Activated T-cell treated with anti-CD3 and anti-CD28 coated beads, Interleukin-2, amount 50 U/mL, for 4 hours (primary cell): ENCODE measurements around the gene REEP3. TPM values are rescaled to one million over a fixed set of nuclear protein-coding genes. Genes with fewer than 3 reads are reported as not detected.

Experiments used
- ATAC-seq, 2 donors: fragments of 200-7000 bp; cut with Tn5 transposase; one replicate each; pipeline ENCODE4 v1.10.0; 2021
- DNase-seq: peaks from one replicate; pipeline ENCODE4 v3.0.0-alpha.2; 2020
- H3K27me3 Mint-ChIP-seq: one replicate; pipeline ENCODE4 v1.8.0; 2021; ENCODE audit warnings: low read depth, mixed read lengths
- H3K36me3 Mint-ChIP-seq: one replicate; pipeline ENCODE4 v1.8.0; 2022; ENCODE audit warnings: mixed read lengths; ENCODE audit not compliant: insufficient read depth
- H3K4me1 Mint-ChIP-seq: one replicate; pipeline ENCODE4 v1.8.0; 2021; ENCODE audit warnings: low read depth, mixed read lengths
- H3K4me3 Mint-ChIP-seq: one replicate; pipeline ENCODE4 v1.8.0; 2021; ENCODE audit warnings: mild to moderate bottlenecking, moderate library complexity, mixed read lengths
- H3K9me3 Mint-ChIP-seq: one replicate; pipeline ENCODE4 v1.8.0; 2021; ENCODE audit warnings: mixed read lengths
- total RNA-seq, 3 donors: library from RNA; stranded (reverse); gene quantifications; one replicate each; pipeline ENCODE4 v1.2.1, GENCODE V29; 2021

REEP3 gene
- total RNA-seq, 3 donors from 2014 or later: 13.8 to 20.8 (median 15.0) TPM

GRCh38 chr10:63630085-63630930 is 109.1 kb downstream of the REEP3 start:
- Mint-ChIP-seq H3K36me3 (no peaks in the 10 kb centered on the region), H3K4me3 (peak overlapping the region; percentile 92), H3K4me1 (peaks cover 29% of the 10 kb centered on the region), H3K9me3 (no peaks in the 10 kb centered on the region), H3K27me3 (no peaks in the 10 kb centered on the region)
- DNase-seq (peak; percentile 78), ATAC-seq (peak; percentile 64 to 68)

DNA sequence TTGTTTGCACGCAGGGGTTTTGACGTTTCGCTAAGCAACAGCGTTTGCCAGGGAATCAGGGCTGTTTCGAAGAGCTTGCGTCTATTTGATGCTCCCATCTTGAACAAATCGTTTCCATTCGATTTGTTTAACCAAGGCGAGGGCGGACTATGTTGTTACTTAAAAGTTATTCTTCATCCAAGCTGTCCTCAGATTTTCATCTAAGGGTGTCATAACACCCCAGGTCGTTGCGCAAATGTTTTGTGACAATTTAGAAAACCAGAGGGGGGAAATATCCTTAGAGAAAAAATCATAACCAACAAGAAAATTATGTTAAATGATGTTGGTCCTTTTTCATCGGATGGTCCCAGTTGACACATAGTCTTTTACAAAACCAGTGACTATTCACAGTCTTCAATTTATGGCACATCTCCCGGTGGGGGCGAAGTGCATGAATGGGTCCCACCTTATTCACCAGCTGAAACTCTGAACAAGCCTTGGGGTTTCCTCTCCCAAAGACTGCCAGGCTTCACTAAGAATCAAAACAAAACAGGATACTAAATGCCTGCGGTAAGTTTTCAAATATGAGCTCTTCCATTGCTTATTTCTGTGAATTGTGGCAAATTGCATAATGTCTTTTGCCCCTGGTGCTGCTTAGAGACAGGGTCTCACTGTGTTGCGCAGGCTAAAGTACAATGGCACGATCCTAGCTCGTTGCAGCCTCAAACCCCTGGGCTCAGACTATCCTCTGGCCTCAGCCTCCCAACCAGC is 109.9 kb downstream of the REEP3 start:
- H3K27me3 Mint-ChIP-seq: no peaks in the 10 kb centered on the region
- DNase-seq: no peak
- H3K4me3 Mint-ChIP-seq: peak overlapping the region; percentile 92
- ATAC-seq: no peak
- peaks cover 29% of the 10 kb centered on the region for H3K4me1 Mint-ChIP-seq
- H3K36me3 Mint-ChIP-seq: no peaks in the 10 kb centered on the region
- no peaks in the 10 kb centered on the region for H3K9me3 Mint-ChIP-seq

DNA sequence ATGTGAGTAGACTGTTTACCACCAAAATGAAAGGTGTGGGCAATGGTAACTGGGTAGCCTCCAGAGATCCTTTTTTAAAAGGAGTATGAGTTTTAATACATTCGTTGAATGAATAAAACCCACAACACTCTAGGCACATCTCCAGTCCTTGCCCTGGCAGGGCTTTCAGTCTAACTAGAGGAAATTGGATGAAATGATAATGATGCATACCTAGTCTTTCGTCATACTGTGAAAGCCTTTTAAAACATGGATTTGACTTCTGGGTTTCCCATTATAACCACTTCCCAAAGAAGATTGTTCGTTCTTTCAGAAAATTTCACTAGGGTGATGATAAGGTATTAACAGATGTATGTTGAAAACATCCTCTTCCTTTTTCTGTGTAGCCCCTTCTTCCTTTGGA is 110.8 kb downstream of the REEP3 start:
- peaks cover 29% of the 10 kb centered on the region for H3K4me1 Mint-ChIP-seq
- no peak for ATAC-seq
- H3K36me3 Mint-ChIP-seq: no peaks in the 10 kb centered on the region
- DNase-seq: no peak
- H3K9me3 Mint-ChIP-seq: no peaks in the 10 kb centered on the region
- H3K4me3 Mint-ChIP-seq: no peak overlapping the region
- no peaks in the 10 kb centered on the region for H3K27me3 Mint-ChIP-seq

DNA sequence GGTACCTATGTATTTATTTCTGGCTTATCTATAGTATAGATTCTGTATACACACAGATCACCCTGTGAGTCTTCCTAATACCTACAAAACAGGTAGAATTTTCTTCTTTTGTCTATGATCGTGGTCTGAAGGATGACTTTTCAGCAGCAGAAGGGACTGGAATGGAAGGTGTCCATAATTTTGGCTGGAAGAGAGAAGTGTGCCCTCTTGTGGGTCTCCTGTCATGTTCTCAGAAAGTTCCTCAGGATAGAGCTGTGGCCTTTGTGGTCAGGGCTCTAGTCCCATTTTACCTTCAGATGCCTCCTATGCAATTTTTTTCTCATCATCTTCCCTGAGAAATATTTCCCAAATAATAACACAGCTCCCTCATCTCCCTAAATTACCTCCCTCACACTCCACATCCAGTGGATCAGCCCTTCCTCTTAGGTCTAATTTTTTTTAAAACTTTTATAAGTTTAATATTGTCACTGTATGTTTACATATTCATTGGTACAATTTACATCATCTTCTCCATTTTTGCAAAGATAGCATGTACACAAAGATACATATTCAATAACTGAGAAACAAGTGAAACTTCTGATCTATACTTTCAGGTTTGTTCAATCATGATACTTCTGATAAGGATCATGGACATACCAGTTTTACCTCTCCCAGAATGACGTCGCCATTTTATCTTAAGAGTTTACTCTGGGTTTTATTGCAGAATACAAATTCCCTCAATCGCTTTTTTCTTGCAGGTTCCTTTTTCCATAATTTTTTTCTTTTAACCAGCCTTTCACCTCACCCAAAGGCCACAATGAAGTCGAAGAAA is 112.7 kb downstream of the REEP3 start:
- Mint-ChIP-seq H3K4me3 (no peak overlapping the region), H3K36me3 (no peaks in the 10 kb centered on the region), H3K9me3 (no peaks in the 10 kb centered on the region), H3K4me1 (peaks cover 14% of the 10 kb centered on the region), H3K27me3 (no peaks in the 10 kb centered on the region)
- ATAC-seq (no peak), DNase-seq (no peak)

DNA sequence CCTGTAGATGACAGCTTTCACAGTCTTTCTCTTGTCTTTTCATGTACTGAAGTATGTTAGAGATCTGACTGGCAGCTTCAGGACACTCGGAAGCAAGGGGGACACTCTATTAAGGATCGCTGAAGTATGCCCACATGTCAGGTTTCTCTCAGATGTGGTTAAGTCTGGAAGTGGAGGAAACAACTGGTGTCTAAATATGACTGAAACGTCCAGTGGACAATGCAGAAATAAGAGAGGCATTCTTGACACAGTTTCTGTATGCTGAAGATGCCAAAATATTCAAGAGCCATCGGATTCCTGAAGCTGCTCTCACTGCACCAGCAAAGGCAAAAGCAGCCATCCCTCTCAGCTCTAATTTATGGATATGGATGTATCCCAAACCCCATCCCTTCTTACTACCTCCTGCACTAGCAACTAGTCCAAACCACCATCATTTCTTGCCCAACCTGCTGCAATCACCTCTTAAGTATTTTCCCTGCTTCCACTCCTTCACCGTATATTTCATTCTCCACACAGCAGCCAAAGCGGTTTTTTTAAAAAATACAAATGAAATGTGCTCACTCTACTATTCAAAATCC is 113.4 kb downstream of the REEP3 start:
- Mint-ChIP-seq H3K4me1 (peaks cover 8% of the 10 kb centered on the region), H3K4me3 (no peak overlapping the region), H3K9me3 (no peaks in the 10 kb centered on the region), H3K36me3 (no peaks in the 10 kb centered on the region), H3K27me3 (no peaks in the 10 kb centered on the region)
- ATAC-seq: no peak
- no peak for DNase-seq

DNA sequence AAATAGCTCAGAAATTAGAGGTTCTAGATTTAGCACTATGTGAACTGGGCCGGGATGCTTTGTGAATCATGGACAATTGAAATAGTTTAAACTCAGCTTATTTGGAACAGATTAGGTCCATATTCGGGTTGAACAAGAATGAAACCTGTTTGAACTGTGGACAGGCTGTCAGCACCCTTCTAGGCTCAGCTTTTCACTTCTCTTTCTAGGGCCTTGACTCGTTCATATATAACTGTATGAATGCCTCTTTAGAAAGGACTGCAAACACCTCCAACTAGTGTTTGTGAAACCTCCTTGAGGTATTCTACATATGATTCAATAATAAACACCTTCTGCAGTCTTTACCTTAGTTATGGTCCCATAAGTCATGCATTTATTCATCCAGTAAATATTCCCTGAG is 115.6 kb downstream of the REEP3 start:
- no peak for ATAC-seq
- DNase-seq: no peak
- Mint-ChIP-seq H3K4me1 (no peaks in the 10 kb centered on the region), H3K36me3 (no peaks in the 10 kb centered on the region), H3K4me3 (no peak overlapping the region), H3K27me3 (no peaks in the 10 kb centered on the region), H3K9me3 (no peaks in the 10 kb centered on the region)

GRCh38 chr10:63637901-63638327 is 116.7 kb downstream of the REEP3 start:
- H3K9me3 Mint-ChIP-seq: no peaks in the 10 kb centered on the region
- no peak for ATAC-seq

GRCh38 chr10:63641366-63641765 is 120.2 kb downstream of the REEP3 start:
- peaks cover 3% of the 10 kb centered on the region for H3K27me3 Mint-ChIP-seq
- H3K4me1 Mint-ChIP-seq: peaks cover 9% of the 10 kb centered on the region
- no peak overlapping the region for H3K4me3 Mint-ChIP-seq
- no peaks in the 10 kb centered on the region for H3K9me3 Mint-ChIP-seq
- no peak for DNase-seq
- H3K36me3 Mint-ChIP-seq: no peaks in the 10 kb centered on the region
- no peak for ATAC-seq

More at GRCh38 chr10:63637901-63638327, 116.7 kb downstream of the REEP3 start:
- H3K27me3 Mint-ChIP-seq: peaks cover 2% of the 10 kb centered on the region
- H3K4me3 Mint-ChIP-seq: no peak overlapping the region
- no peaks in the 10 kb centered on the region for H3K4me1 Mint-ChIP-seq
- no peak for DNase-seq
- H3K36me3 Mint-ChIP-seq: no peaks in the 10 kb centered on the region

GRCh38 chr10:63641799-63642198 is 120.6 kb downstream of the REEP3 start:
- H3K27me3 Mint-ChIP-seq: peaks cover 3% of the 10 kb centered on the region
- DNase-seq (no peak), ATAC-seq (no peak)
- peaks cover 9% of the 10 kb centered on the region for H3K4me1 Mint-ChIP-seq
- H3K9me3 Mint-ChIP-seq: no peaks in the 10 kb centered on the region
- no peaks in the 10 kb centered on the region for H3K36me3 Mint-ChIP-seq
- no peak overlapping the region for H3K4me3 Mint-ChIP-seq

DNA sequence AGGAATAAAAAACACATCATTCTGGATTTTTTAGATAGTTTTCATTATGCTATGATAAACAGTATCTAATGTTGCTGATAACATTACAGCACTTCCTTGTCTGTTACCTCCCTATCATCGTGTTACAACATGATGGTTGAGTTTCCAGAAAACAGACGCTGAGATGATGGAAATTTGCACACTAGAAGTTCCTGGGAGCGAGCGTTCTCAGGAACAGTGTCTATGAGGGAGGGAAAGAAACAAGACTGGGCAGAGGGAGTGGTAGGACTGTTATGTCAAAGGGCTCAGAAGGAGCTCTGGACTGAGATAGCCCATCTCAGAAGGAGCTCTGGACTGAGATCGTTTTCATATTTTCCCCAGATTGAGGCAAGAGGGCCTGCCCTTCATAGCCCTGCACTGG is 121.6 kb downstream of the REEP3 start:
- H3K4me3 Mint-ChIP-seq: no peak overlapping the region
- peaks cover 3% of the 10 kb centered on the region for H3K27me3 Mint-ChIP-seq
- ATAC-seq: no peak
- no peaks in the 10 kb centered on the region for H3K36me3 Mint-ChIP-seq
- no peaks in the 10 kb centered on the region for H3K9me3 Mint-ChIP-seq
- H3K4me1 Mint-ChIP-seq: peaks cover 9% of the 10 kb centered on the region
- DNase-seq: no peak

- H3K4me1 Mint-ChIP-seq: peaks cover 9% of the 10 kb centered on the region
- no peak overlapping the region for H3K4me3 Mint-ChIP-seq
- ATAC-seq (peak; percentile 23 to 46), DNase-seq (no peak)
- peaks cover 3% of the 10 kb centered on the region for H3K27me3 Mint-ChIP-seq
- no peaks in the 10 kb centered on the region for H3K36me3 Mint-ChIP-seq
- H3K9me3 Mint-ChIP-seq: no peaks in the 10 kb centered on the region
Observed at GRCh38 chr10:63644418-63645142, 123.4 kb downstream of the REEP3 start.

DNA sequence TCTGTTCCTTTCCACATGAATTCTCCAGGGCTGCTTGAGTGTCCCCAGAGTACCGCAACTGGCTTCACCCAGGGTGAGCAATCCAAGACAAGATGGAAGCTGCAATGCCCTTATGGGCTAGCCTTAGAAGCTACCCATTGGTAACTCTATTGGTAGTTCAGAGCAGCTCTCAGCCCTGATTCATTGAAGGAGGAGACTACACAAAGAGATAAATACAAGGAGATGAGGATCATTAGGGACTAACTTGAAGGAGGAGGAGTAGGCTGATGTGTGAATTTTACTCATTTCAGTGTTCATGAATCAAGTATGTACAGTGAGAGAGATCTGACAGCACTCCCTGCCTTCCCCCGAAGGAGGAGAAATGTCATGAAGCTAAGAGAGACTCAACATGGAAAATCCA is 124.0 kb downstream of the REEP3 start:
- Mint-ChIP-seq H3K9me3 (no peaks in the 10 kb centered on the region), H3K27me3 (peaks cover 3% of the 10 kb centered on the region), H3K4me3 (no peak overlapping the region), H3K36me3 (no peaks in the 10 kb centered on the region), H3K4me1 (peaks cover 9% of the 10 kb centered on the region)
- DNase-seq: no peak
- ATAC-seq: peak; percentile 34 to 46

DNA sequence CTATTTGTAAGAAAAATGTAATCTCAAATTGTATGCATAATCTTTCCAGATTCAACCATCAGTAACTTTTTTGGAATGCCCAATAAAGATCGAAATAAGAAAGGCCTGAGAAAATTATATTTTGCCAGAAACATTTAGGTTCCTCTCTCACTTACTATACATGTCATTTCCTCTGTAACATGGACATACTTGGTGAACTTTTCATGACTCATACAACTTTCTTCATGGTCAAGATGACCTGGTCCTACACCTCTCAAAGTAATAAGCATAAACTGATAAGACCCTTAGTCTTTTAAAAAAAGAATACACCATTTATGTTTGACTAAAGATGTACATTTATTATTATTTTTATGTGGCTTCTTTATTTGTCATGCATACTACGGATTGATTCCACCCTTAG is 125.3 kb downstream of the REEP3 start:
- H3K4me3 Mint-ChIP-seq: no peak overlapping the region
- H3K27me3 Mint-ChIP-seq: peaks cover 5% of the 10 kb centered on the region
- H3K4me1 Mint-ChIP-seq: peaks cover 9% of the 10 kb centered on the region
- DNase-seq (no peak), ATAC-seq (no peak)
- H3K9me3 Mint-ChIP-seq: no peaks in the 10 kb centered on the region
- no peaks in the 10 kb centered on the region for H3K36me3 Mint-ChIP-seq
